ENCODE data around the gene KCNK13. TPM values are rescaled to one million over a fixed set of nuclear protein-coding genes. Genes with fewer than 3 reads are reported as not detected.

KCNK13 gene
- polyA plus RNA-seq, 1 of the 3 experiments (the other 2 are of a cell fraction): not detected

GRCh38 chr14:90054803-90055202 lies 7.0 kb upstream of the KCNK13 start:
- H3K27ac ChIP-seq (ENCODE audit: low read depth in 2 of 2, low read length in 1 of 2): no peak overlapping the region
- CTCF ChIA-PET: interaction anchor here (0.8 to 1.8 kb wide), 2 partner anchors 50 to 181 kb away, joined by 3 to 5 read pairs; no protein-coding TSS in a partner anchor
- no peaks in the 10 kb centered on the region; the same call in 1 of the 2 replicates for H3K27me3 ChIP-seq (ENCODE audit: insufficient read depth)
- H3K9ac ChIP-seq: no peak overlapping the region
- no peak overlapping the region for H2AFZ ChIP-seq (ENCODE audit: low read depth)
- H3K9me3 ChIP-seq: no peaks in the 10 kb centered on the region
- H3K4me3 ChIP-seq (ENCODE audit: low read depth in 2 of 2, low read length in 1 of 2): no peak overlapping the region
- DNase-seq: no peak
- POLR2A ChIA-PET: no interaction called here
- H4K20me1 ChIP-seq (ENCODE audit: insufficient read depth): no peaks in the 10 kb centered on the region
- H3K9me2 ChIP-seq: no peaks in the 10 kb centered on the region
- WGBS (ENCODE audit: low lambda C conversion rate): 41% methylated on average over 1 of the region's 1 CpG
- no peak overlapping the region for H3K4me2 ChIP-seq
- no peak for TF ChIP-seq NFIC (IDR thresholded peaks at IDR 0.05; ENCODE audit: borderline replicate concordance)
- TF ChIP-seq SIN3A (IDR thresholded peaks at IDR 0.05; ENCODE audit: borderline replicate concordance, low read depth, low read length): no peak
- no peak for TF ChIP-seq POLR2AphosphoS5 (IDR thresholded peaks at IDR 0.05; ENCODE audit: low read depth, low read length)
- TF ChIP-seq IRF3 (IDR thresholded peaks at IDR 0.05; ENCODE audit: low read depth, low read length): no peak
- no peak for TF ChIP-seq GATA2 (CRISPR knock-in tag; IDR thresholded peaks at IDR 0.05)
- TF ChIP-seq MAX (IDR thresholded peaks at IDR 0.05; ENCODE audit: low read depth): no peak
- TF ChIP-seq REST (IDR thresholded peaks at IDR 0.05; ENCODE audit: low read depth, low read length): no peak
- TF ChIP-seq, protein P1, sequence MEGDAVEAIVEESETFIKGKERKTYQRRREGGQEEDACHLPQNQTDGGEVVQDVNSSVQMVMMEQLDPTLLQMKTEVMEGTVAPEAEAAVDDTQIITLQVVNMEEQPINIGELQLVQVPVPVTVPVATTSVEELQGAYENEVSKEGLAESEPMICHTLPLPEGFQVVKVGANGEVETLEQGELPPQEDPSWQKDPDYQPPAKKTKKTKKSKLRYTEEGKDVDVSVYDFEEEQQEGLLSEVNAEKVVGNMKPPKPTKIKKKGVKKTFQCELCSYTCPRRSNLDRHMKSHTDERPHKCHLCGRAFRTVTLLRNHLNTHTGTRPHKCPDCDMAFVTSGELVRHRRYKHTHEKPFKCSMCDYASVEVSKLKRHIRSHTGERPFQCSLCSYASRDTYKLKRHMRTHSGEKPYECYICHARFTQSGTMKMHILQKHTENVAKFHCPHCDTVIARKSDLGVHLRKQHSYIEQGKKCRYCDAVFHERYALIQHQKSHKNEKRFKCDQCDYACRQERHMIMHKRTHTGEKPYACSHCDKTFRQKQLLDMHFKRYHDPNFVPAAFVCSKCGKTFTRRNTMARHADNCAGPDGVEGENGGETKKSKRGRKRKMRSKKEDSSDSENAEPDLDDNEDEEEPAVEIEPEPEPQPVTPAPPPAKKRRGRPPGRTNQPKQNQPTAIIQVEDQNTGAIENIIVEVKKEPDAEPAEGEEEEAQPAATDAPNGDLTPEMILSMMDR (IDR thresholded peaks at IDR 0.05): no peak
- no peak for TF ChIP-seq MXI1 (IDR thresholded peaks at IDR 0.05; ENCODE audit: low read depth, low read length)
- no peak for TF ChIP-seq NRF1 (IDR thresholded peaks at IDR 0.05; ENCODE audit: low read depth, low read length)
- TF ChIP-seq EP300 (IDR thresholded peaks at IDR 0.05; ENCODE audit: borderline replicate concordance in 1 of 2, low read depth in 1 of 2, low read length in 1 of 2): no peak
- TF ChIP-seq YY1 (IDR thresholded peaks at IDR 0.05; ENCODE audit: low read depth): no peak
- no peak for TF ChIP-seq TAF1 (IDR thresholded peaks at IDR 0.05; ENCODE audit: borderline replicate concordance, low read depth, low read length)
- TF ChIP-seq RFX5 (IDR thresholded peaks at IDR 0.05; ENCODE audit: low read length): no peak
- TF ChIP-seq GABPA (IDR thresholded peaks at IDR 0.05; ENCODE audit: low read depth): no peak
- TF ChIP-seq FOXJ3 (CRISPR knock-in tag; IDR thresholded peaks at IDR 0.05): no peak
- TF ChIP-seq EZH2phosphoT487 (IDR thresholded peaks at IDR 0.05; ENCODE audit: borderline replicate concordance, low read depth): no peak
- TF ChIP-seq RXRA (IDR thresholded peaks at IDR 0.05; ENCODE audit: borderline replicate concordance, low read depth): no peak
- no peak for TF ChIP-seq JUND (IDR thresholded peaks at IDR 0.05)
- TF ChIP-seq CHD2 (IDR thresholded peaks at IDR 0.05; ENCODE audit: low read length, partially characterized antibody): no peak
- H3K79me2 ChIP-seq (ENCODE audit: insufficient read depth): no peaks in the 10 kb centered on the region
- peaks cover 2% of the 10 kb centered on the region for H3F3A ChIP-seq (replicated peaks; ENCODE audit: insufficient read depth)
- H3K36me3 ChIP-seq (replicated peaks in 1 of 2; ENCODE audit: control insufficient read depth in 1 of 2, insufficient read depth in 2 of 2, low read length in 1 of 2): no peaks in the 10 kb centered on the region
- no peaks in the 10 kb centered on the region for H3K4me1 ChIP-seq (ENCODE audit: control insufficient read depth in 1 of 2, insufficient read depth in 2 of 2, low read depth in 1 of 2, low read length in 1 of 2)

Data from SK-N-SH (cell line).